HG03039 (cell line): ENCODE measurements around the gene PKN3.
A peak's percentile ranks its signal among the peaks of the same experiment; 100 is the strongest.
"Not testable (repeated sequence)": the region's sequence is repeated elsewhere in the genome, so short reads cannot be mapped to it uniquely, and the experiment has no call there.

Source experiments
- ATAC-seq: cut with Tn5 transposase; IDR thresholded peaks from one replicate; pipeline ENCODE4 v1.9.1; 2021; ENCODE audit warnings: mild to moderate bottlenecking, moderate library complexity; ENCODE audit not compliant: unreplicated experiment

The PKN3 gene

DNA sequence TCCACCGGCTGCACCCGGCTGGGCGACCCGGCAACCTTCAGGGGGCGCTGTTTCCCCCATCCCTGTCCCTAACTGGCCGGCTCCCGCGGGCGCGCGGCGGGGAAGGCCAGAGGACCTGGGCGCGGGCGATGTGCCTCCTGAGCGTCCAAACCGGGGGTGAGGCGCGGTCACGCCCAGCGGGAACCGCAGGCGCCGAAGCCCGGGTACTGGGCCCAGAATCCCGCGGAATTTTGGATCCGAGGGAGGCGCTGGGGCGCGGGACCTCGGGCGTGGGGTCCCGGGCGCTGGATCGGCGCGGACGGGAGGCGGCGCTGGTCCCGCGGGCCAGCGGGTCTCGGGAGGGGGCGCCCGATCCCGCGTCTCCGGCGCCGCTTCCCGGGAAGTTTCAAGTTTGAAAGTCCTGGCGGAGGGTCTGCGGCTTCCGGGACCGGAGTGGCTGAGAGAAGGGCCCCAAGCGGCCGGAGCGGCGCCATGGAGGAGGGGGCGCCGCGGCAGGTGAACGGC is at the start of gene PKN3:
PKN3 (plus strand) TSS at position 59 of the 504 bp plus-strand sequence; CDS start at position 472, 413 bp downstream.
- ATAC-seq: peak; percentile 71

DNA sequence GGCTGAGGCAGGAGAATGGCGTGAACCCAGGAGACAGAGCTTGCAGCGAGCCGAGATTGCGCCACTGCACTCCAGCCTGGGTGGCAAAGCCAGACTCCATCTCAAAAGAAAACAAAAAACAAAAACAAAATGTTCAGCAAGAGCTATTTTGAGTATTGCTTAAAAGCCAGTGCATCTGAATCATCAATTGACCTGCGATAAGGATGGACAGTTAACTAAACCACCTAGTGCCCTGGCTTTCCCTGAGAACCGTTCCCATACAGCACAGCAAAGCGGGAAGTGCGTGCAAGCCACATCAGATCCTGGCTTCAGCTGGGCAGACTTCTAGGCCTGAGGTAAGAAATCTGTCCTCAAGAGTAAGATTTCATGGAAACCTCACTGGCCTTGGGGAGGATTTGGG is 48.4 kb upstream of the PKN3 start:
- ATAC-seq: no peak

GRCh38 chr9:128654481-128654880 is 47.8 kb upstream of the PKN3 start:
- no peak for ATAC-seq

DNA sequence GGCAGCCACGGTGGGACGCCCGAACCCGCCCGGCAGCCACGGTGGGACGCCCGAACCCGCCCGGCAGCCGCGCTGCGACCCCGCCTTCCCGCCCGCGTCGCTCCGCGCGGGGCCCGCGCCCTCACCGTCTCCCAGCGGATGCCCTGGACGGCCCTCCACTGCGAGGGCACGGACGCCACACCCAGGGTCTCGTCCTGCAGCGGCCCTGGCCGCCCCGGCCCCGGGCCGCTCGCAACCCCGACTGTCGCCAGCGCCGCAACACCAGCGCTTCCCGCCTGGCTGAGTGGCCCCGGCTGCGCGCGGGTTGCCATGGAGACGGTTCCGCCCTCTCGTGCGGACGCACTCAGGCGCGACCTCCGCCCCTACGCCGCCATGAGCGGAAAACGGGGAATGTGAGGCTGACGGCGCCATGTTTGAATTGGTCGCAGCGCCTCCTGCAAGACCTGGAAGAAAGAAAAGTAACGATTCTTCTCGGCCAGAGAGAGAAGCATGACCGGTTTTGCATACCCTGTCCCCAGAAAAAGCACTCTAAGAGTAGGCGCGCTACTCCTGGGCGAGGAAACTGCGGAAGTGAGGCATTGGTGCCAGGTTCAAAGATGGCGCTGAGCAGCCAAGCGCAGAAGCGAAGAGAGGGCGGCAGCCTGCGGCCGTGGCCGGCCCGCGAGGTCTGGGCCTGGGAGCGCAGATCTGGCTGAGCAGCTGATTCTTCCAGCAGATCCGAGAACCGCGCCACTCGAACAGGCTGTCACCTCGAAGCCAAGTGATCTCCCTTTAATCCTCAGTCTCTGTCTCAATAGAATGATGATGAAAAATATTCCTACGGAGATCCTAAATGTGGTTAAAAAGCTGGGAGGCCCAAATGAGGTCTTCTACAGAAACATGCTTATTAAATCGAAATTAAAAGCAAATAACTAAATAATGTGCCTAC is 45.6 kb upstream of the PKN3 start, which contains the start of gene DYNC2I2:
DYNC2I2 (minus strand) TSS at position 432 of the 928 bp plus-strand sequence; CDS start at position 311, 121 bp downstream.
- peak; percentile 56 for ATAC-seq

GRCh38 chr9:128657344-128657704 is 45.0 kb upstream of the PKN3 start:
- no peak for ATAC-seq

- no peak for ATAC-seq
These were observed 44.5 kb upstream of the PKN3 start for GRCh38 chr9:128657796-128658195.

DNA sequence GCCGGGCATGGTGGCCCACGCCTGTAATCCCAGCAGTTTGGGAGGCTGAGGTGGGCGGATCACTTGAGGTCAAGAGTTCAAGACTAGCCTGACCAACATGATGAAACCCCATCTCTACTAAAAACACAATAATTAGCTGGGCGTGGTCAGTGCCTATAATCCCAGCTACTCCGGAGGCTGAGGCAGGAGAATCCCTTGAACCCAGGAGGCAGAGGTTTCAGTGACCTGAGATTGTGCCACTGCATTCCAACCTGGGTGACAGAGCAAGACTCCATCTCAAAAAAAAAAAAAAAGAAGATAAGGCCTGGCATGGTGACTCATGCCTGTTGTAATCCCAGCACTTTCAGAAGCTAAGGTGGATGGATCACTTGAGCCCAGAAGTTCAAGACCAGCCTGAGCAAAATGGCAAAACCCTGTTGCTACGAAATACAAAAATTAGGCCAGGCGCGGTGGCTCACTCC is 35.8 kb upstream of the PKN3 start:
- not testable (repeated sequence) for ATAC-seq

- ATAC-seq: no peak
These were observed 32.5 kb upstream of the PKN3 start for GRCh38 chr9:128669786-128670185.

- ATAC-seq: no peak
These were observed 26.9 kb upstream of the PKN3 start for GRCh38 chr9:128675382-128675781.

- ATAC-seq: no peak
These were observed 24.5 kb upstream of the PKN3 start for GRCh38 chr9:128677794-128678193.

DNA sequence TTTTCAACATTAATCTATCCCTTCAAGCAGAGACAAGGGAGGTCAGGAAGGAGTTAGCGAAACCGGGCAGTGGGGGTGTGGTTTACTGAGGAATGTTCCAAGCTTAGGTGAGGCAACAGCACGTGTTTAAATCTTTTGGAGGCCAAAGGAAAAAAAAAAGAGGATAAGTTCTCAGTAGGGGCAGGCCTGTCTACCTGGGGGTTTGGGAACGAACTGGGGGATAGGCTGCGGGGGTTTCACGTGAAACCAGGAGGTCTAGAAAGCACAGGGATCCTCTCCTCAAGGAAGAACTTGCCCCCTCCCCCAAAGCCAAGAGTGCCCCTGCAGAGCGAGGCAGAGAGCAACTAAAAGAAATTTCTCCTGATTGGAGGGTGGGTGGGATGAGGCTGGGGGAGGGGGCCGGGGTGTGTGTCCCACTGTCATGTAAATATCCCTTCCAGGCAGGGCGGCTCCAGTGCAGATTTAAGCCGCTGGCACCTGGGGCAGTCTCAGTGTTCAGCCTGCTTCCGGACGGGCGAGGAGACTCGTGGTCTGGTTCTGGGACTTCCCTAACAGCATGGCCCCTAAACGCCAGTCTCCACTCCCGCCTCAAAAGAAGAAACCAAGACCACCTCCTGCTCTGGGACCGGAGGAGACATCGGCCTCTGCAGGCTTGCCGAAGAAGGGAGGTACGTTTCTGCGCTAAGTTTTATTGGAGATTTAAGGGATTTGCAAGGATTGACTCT is 18.8 kb upstream of the PKN3 start:
- ATAC-seq: no peak

DNA sequence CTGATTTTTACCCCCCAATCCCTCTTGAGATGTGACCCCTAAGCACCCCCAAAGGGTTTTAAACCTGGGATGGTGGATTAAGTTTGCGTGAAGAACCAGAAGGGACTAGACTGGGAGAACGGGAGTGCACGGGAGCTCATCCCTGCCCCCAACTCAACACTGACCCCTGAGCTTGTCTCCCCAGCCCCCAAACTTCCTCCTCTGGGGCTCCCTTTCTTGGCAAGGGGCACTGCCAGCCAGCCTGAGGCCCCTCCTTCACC is 18.3 kb upstream of the PKN3 start:
- no peak for ATAC-seq

- ATAC-seq: no peak
These were observed 17.7 kb upstream of the PKN3 start for GRCh38 chr9:128684325-128685199.

DNA sequence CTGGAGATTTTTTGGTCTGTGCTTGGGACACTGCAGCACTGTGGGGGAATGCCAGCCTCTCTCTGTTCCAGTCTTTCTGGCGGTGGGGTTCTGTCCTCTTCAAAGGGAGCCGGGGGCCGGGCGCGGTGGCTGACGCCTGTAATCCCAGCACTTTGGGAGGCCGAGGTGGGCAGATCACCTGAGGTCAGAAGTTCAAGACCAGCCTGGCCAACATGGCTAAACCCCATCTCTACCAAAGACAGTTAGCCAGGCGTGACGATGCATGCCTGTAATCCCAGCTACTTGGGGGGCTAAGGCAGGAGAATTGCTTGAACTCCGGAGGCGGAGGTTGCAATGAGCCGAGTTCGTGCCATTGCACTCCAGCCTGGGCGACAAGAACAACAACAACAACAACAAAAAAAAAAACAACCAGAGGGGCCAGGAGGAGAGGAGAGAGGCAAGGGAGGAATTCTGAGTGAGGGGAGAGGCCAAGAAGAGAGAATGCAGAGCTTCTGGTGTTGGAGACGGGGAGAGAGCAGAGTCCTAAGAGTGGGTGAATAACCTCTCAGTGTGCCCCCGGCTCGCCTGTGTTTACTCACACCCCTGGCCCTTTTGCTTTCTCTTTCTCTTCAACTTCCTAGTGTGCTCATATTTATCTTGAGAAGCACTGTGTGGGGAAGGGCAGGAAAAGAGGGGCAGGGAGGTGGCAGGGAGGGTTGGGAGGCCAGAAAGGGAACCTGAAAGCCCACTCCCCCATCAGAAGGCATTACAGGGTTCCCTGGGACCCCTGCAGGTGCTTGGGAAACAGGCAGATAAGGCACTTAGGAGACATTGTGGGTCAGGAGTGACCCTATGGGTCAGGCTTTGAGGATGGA is 16.4 kb upstream of the PKN3 start:
- no peak for ATAC-seq

DNA sequence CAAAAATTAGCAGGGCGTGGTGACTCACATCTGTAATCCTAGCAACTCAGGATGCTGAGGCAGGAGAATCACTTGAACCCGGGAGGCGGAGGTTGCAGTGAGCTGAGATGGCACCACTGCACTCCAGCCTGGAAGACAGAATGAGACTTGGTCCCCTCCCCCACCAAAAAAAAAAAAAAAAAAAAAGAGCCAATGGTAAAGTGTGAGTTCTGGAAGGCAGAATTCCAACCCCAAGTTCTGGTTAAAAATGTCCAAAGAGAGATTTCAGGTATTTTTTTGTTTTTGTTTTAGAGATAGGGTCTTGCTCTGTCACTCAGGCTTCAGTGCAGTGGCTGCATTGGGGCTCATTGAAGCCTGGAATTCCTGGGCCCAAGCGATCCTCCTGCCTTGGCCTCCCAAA is 14.8 kb upstream of the PKN3 start:
- no peak for ATAC-seq

DNA sequence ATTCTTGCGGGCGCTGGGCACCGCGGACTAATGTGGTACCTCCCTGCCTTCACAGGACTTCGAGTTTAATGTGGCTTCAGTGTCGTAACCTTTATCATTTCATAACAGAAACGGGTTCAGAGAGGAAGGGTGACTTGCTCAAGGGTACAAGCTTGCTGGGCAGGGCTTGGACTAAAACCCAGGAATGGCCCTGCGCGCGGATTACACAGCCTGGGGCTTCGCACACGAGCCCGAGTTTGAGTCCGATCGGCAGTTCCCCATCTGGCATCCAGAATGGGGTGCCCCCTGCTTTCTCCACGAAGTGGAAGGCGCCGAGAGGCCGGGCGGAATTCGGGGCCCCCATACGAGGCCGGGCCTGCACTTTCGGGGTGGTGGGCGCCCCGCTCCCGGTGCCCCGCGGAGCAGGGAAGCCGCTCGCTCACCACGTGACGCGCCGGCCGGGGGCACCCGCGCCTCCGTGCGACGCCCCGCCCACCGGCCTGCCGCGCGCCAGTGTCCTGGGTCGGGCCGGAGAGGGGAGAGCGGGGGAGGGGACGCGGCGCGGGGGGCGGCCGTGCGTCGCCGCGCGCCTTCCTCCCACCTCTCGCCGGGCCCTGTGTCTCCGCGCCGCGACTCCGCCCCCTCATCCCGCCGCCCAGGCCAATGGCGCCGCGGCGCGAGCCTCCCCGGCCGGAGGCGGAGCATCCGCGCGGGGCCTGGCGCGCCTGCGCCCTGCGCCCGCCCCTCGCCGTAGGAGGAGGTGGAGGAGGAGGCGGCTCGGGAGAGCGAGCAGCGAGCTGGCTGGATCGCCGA is 13.6 kb upstream of the PKN3 start, which contains the start of gene SET:
SET (plus strand) TSS at position 722 of the 792 bp plus-strand sequence. CDS start 361 bp downstream, outside the sequence.
- ATAC-seq: peak; percentile 61

- ATAC-seq: peak; percentile 28
These were observed 13.0 kb upstream of the PKN3 start for GRCh38 chr9:128689293-128689774.

GRCh38 chr9:128689820-128690683 is 12.3 kb upstream of the PKN3 start:
- ATAC-seq: peak; percentile 5
